Activated T-helper 9 cell treated with anti-CD3 and anti-CD28 coated beads, Interleukin-2, amount 50 U/mL, for 16 hours (primary cell): ENCODE data around the gene HAGH.
"Not testable (repeated sequence)": the region's sequence is repeated elsewhere in the genome, so short reads cannot be mapped to it uniquely, and the experiment has no call there.

Experiments
- DNase-seq: peaks from one replicate; pipeline ENCODE4 v3.0.0-alpha.2; 2020; ENCODE audit warnings: low read depth

The HAGH gene

DNA sequence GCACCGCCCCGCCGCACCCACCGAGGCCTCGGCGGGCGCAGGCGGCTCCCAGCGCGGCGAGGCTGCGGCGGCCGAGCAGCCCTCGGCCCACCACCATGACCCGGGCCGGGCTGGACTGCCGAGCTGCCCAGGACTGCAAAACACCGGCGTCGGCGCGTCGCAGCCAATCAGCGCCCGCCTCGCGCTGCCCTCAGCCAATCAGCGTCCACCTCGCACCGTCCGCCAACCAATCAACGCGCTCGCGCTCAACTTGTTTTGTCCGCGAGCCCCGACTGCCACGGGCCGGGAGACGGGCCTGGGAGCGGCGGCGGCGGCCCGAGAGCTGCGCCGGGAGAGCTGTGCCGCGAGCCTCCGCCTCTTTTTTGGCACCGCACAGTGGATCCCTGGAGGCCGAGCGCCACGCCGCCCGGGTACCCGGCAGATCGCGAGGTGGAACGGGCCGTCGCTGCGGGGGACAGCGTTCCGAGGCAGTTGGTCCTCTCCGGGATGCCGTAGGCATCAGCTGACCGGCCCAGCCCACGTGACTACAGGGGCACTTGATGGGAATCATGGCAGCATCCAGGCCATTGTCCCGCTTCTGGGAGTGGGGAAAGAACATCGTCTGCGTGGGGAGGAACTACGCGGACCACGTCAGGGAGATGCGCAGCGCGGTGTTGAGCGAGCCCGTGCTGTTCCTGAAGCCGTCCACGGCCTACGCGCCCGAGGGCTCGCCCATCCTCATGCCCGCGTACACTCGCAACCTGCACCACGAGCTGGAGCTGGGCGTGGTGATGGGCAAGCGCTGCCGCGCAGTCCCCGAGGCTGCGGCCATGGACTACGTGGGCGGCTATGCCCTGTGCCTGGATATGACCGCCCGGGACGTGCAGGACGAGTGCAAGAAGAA, at the start of gene HAGH, which contains the start of gene FAHD1:
Gene HAGH (minus strand): TSS at position 135 of the 883 bp plus-strand sequence. CDS start 38 bp downstream, at position 97.
Gene FAHD1 (plus strand): TSS at position 516 of the 883 bp plus-strand sequence. CDS start 33 bp downstream, at position 549.
- DNase-seq, result peak; percentile 82

DNA sequence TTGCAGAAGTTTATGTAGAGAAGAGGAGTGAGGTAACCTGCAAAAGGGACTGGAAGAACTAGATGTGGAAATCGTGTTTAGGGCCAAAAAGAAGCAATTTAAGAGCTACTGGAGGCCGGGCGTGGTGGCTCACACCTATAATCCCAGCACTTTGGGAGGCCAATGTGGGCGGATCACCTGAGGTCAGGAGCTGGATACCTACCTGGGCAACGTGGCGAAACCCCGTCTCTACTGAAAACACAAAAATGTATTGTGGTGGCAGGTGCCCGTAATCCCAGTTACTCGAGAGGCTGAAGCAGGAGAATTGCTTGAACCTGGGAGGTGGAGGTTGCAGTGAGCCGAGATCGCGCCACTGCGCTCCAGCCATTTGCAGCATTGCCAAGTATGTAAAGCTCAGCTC, 49.4 kb upstream of the HAGH start:
- not testable (repeated sequence) for DNase-seq

- no peak for DNase-seq
These were observed 48.2 kb upstream of the HAGH start for GRCh38 chr16:1874854-1875253.

DNA sequence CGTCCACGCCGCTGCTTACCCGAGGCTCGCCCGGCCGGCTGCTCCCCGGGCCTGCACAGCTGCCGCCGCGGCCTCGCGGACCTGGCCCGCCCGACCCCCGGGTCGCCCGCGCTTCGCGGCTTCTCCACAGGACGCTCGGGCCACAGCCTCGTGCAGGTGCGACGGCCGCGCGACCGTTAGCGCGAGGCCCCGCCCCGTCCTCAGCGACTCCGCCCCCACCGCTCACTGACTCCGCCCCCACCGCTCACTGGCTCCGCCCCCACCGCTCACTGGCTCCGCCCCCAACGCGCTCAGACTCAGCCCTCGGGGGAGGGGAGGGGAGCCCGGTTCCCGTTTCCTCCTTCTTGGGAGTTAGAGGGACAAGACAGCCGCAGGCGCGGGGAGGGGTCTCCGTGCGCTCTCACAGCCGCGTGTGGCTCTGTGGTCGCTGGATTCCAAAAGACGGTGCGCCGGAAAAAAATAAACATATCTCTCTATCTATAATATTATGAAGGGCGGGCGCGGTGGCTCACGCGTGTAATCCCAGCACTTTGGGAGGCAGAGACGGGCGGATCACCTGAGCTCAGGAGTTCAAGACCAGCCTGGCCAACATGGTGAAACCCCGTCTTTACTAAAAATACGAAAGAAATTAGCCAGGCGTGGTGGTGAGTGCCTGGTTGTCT, 45.5 kb upstream of the HAGH start, which contains the start of gene MEIOB:
Gene MEIOB (minus strand): TSS at position 191 of the 662 bp plus-strand sequence. CDS start 3,989 bp downstream, outside the sequence.
- DNase-seq, result peak; percentile 20

DNA sequence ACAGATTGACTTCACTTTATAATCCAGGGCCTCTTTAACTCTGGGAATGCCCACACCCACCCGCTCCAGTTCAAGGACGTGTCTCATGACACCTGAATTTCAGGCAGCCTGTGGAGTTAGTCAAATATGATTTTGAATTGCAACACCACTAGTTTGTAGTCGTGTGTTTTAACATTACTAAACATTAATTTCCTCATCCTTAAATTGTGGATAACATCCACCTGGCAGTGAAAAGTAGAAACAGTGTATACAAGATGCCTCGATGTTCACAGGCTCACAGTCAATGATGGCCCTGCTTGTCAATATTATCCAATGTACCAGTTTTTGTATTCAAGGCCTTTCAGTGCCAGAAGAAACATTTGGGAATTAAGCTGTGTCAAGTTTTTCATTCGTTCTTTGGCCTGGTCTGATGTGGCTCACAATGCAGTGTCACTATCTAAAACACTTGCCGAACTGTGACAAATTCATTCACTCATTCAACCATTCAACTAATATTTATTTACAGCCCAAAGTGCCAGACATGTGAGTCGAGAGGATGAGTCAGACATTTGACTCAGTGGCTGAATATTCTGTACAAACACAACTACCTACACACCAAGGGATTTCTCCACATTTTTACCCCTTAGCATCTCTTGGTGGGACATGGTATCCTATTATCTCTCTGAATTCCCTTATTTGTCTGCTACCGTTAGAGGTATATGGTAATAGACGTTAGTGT, 43.9 kb upstream of the HAGH start:
- DNase-seq, result no peak

DNA sequence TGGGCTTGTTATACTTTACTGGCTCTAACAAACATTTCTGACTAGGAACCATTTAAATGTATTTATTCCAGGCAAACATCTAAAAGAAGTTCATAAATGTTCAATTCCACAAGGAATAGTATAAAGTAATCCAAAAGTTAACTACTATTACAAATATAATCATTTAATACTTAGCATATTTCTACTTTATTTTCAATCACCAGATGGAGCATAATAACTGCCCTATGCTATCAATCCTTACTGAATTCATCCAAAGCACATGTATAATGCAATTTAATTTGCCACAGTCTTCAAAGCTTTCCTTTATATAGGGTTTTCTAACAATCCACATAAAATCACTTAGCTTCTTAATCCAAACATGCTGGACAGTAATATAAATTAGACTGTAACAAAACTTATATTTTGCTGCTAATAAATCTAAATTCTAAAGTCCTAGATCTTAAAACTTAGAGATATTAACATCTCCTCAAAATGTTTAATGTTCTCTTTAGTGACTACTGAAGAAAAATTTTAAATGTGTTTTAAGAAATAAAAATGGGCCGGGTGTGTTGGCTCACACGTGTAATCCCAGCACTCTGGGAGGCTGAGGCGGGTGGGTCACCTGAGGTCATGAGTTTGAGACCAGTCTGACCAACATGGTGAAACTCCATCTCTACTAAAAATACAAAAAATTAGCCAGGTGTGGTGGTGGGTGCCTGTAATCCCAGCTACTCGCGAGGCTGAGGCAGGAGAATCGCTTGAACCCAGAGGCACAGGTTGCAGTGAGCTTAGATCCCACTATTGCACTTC, 39.5 kb upstream of the HAGH start:
- DNase-seq, result no peak

DNA sequence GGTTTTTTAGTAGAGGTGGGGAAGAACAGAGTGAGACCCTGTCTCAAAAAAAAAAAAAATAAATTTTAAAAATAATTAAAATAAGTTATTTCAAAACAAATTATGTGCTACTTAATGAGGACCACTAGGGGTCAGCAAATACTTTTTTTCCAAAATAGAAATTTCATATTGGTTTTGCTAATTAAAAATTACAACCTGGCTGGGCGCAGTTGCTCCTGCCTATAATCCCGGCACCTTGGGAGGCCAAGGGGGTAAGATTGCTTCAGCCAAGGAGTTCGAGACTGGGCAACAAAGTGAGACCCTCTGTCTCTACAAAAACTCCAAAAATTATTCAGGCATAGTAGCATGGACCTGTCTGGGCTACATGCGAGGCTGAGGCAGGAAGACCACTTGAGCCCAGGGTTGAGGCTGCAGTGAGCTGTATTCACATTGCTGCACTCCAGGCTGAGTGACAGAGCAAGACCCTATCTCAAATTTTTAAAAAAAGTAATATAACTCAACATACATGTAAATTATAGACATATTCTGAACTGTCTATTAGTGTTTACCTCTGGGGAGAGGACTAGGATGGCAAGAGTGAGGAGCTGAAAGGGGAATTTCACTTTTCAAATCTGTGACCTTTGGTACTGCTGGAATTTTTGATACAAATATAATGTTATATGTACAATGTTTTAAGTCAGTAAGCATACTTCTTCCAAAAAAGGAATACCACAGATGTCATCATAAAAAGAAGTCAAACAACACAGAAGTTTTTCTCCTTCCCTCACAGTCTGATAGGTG, 37.2 kb upstream of the HAGH start:
- DNase-seq, result no peak

- DNase-seq, result no peak
These were observed 35.8 kb upstream of the HAGH start for GRCh38 chr16:1862394-1862793.

DNA sequence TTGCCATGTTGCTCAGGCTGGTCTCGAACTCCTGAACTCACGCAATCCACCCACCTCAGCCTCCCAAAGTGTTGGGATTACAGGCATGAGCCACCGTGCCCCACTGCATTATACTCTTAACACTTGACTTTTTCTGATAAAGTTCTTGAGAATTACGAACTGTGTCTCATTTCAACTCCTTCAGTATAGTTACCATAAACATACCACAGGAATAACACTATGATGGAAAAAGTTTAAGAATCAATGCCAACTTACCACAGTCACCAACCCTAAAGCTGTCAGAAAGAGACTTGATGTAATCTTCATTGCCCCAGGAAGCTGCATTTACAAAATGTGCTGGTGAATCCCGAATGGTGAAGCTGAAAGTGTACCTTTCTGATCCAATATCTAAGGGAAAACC, 35.1 kb upstream of the HAGH start:
- no peak for DNase-seq

- no peak for DNase-seq
These were observed 33.0 kb upstream of the HAGH start for GRCh38 chr16:1859650-1860049.

DNA sequence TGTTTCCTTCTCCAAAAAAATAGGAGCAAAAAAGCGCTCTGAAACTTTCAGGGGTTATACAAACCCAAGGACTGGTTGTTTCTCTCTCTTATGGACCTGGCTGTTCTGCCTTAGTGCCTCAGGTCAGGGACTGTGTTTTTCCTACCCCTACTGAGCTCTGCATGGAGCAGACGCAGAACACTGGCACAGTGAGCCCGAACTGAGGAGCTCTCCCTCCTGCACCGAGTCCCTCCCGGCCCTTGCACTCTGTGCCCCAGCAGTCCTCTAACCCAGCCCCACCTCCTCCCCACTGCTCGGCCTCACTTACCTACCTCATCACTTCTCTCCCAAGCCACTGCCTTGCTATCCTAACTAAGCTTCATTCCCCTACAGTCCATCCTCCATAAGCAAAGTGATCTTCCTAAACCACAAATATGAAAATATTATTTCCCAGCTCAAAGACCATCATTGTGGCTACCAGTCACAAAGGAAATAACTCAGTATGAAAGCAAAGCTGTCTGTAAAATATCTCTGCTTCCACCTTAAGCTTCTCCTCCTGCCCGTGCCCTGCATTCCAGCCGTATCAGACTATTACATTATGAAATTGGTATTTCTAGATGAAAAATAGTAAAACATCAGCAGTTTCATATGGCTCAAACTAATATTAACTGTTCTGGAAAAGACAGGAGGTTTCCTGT, 31.7 kb upstream of the HAGH start:
- no peak for DNase-seq

DNA sequence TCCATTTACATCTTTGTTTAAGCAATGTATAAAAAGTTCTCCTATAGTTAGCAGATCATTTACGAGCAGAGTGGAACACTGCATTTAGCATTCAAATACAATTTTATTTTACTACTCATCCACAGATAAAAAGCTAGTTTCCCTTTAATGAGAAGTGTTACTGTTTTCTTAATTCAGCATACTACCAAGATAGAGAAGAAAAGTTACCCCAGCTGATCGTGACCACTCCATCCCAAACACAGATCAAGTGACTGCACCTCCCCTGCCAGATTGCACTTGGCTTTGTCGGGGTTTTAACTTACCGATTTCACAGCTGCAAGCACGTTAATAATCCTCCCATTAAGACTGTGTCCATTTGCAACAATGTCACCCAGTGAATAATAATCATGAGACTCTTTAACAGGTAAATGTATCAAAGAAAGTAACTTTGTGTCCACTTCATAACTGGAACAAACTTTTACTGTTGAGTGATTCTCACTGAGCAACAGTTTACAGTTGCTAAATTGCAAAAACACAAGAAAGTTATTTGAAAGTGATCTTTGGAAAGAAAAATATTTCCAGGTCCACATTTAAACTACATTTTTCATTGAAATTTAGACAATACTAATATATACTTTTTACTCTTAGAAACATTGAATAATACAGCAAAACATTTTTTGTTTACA, 30.9 kb upstream of the HAGH start:
- no peak for DNase-seq

DNA sequence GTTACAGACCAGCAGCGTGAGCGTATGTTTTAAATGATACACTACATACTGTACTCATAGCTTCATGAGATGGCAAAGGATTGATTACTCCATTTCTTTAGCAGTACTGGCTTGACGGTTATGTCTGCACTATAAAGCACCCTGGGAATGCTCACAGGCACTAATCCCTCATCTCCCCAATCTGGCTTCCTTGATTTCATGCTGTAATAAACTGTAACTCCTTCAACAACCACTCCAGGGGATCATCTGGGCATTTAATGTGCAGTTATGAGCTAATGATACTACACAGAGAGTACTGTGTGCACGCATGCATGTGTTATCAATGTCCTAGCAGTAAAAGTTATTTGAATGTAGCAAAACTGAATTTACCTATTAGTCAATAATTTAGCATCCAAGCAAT, 25.2 kb upstream of the HAGH start:
- no peak for DNase-seq

DNA sequence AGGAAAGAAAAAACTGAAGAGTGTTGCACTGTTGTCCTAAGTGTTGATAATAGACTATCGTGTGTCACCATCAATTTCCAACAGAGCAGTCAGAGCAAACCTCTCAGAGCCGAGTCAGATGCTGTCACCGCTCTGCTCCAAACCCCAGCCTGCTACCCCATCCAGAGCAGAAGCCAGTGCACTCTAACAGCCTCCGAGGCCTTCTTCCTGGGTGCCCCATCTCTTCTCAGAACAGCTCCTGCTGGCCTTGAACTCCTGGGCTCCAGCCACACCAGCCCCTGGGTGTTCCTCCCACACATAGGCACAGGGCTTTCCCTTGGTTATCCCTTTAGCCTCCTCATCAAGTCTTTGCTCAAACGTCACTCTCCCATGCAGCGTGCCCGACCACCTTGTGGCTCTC, 24.4 kb upstream of the HAGH start:
- no peak for DNase-seq

GRCh38 chr16:1846416-1846815, 19.8 kb upstream of the HAGH start:
- DNase-seq, result no peak

DNA sequence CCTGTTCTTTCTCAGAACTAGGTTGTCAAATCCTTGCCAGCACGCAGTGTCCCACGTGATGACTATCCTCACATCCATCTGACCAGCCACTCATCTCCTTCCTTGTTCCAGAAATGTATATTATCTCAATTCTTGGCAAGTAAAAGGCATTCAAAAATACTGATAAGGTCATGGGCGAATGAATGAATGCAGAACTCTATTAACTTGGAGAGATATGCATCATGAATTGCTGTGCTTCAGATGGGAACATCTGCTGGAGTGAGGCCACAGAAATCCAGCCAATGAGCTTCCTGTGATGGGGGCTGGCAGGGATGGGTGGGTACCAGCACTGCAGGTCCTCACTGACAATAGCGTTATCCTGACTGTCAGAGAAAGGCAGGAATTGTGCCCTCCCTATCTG, 19.4 kb upstream of the HAGH start:
- DNase-seq, result no peak

- DNase-seq, result no peak
These were observed 12.9 kb upstream of the HAGH start for GRCh38 chr16:1839554-1839953.

DNA sequence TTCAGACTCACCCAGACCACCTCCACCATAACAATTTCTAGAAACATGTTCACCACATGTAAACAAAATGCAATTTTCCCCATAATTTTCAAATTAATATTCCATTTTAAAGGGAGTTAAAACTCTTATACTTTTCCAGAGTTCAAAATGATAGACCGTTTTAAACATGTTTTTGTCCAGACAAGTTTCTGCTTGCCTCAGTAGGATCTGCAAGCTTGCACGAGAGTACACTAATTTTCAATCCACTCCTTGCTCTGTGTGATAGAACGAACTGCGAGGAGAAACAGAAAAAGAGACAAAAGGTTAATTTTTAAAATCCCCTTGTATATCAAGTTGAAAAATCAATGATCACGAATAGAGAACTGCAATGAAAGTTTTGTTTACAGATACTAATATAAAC, 7.5 kb upstream of the HAGH start:
- DNase-seq, result no peak

DNA sequence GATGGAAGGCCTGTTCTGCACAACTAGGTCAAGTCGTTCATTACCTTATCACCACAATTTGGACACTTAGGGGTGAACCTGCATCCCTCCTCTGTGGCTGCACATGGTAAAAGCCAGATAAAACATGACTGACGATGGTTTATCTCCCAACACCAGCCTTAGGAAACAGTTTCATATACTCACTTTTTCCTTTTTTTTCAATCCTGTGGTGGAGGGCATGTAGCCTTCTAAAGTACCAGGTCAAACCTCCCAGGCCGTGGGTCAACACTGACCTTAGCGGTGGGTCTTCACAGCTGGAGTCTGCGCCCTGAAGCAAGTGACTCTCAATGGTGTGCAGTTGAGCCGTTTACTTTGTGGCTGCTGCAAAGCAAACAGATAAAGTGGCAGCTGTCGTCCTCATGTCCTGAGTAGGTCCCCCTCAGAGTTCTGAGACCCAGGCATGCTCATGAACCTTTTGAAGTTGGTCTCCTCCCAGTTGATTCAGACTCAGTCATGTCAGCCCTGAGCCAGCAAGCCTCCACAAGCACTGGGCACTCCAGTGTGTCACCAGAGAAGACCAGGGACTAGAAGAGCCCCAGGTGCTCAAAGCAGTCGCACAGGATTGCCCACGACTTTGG, 6.3 kb upstream of the HAGH start:
- DNase-seq, result no peak
